GM10847 (cell line): ENCODE results near the gene XPOT.

ENCODE experiments used
- POLR2A ChIP-seq: IDR thresholded peaks from 2 replicates; pipeline ENCODE4 v1.6.1; 2011; ENCODE audit not compliant: insufficient read length; ENCODE audit errors: extremely low read depth

The XPOT gene

DNA sequence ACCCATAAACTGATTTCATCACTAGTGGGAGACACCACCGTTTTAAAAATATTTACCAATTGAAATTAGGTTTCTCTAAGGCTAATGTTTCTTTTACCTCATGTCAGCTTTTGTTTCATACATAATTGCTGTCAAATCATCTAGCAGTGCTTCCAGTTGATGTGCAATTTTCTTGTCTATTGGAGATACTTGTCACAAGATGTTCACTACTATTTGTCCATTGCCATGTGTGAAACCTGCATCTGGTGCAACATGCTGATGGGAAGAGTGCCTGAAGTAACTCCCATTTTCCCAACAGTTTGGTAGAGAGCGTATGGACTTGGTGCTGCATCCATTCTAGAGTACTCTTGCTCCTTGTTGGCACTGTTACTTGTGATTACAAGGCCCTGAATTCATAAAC is 9.7 kb downstream of the XPOT start:
- TF ChIP-seq POLR2A, result no peak

DNA sequence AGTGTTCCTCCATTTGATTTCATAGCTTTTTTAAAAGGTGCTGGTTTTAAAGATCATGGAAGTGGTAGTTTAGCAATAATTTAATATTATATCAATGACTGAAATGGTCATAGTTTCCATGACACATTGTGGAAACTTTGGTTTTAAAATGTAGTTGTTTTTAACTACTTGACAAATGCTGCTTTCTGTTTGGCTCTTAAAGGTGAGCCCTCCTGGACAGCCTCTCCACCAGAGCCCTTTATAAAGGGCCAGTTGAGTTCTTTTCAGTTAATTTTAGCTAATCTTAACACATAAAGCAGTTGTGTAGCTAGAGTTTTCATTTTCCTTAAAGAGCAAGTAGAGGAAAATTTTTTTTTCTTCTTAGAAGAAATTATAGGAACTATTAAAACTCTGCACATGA is 14.0 kb downstream of the XPOT start:
- no peak for TF ChIP-seq POLR2A

GRCh38 chr12:64419696-64420095 is 15.5 kb downstream of the XPOT start:
- no peak for TF ChIP-seq POLR2A

- no peak for TF ChIP-seq POLR2A
These were observed 23.8 kb downstream of the XPOT start for GRCh38 chr12:64427988-64428387.

GRCh38 chr12:64428956-64429355 is 24.8 kb downstream of the XPOT start:
- no peak for TF ChIP-seq POLR2A

- no peak for TF ChIP-seq POLR2A
These were observed 26.7 kb downstream of the XPOT start for GRCh38 chr12:64430886-64431285.

- TF ChIP-seq POLR2A, result no peak
These were observed 27.6 kb downstream of the XPOT start for GRCh38 chr12:64431791-64432190.

DNA sequence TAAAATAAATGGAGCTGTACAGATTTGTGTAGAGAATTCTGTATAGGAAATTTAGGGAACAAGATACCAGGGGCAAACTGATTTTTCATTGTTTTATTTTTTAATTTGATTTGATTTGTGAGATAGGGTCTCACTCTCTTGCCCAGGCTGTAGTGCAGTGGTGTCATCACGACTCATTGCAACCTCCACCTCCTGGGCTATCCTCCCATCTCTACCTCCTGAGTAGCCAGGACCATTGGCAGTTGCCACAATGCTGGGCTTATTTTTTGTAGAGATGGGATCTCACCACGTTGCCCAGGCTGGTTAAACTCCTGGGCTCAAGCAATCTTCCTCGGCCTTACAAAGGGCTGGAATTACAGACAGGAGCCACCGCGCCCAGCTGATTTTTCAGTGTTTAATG is 29.7 kb downstream of the XPOT start:
- TF ChIP-seq POLR2A, result no peak

DNA sequence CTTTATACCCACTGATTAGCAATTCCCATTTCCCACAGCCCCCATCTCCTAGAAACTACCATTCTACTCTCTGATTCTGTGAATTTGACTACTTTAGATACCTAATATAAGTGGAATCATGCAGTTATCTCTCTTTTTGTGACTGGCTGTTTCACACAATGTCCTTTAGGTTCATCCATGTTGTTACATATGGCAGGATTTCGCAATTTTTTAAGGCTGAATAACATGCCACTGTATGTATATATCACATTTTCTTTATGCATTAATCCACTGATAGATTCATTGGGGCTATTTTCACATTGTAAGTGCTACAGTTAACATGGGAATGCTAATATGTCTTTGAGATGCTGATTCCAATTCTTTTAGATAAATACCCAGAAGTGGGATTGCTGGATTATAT is 35.9 kb downstream of the XPOT start:
- no peak for TF ChIP-seq POLR2A

DNA sequence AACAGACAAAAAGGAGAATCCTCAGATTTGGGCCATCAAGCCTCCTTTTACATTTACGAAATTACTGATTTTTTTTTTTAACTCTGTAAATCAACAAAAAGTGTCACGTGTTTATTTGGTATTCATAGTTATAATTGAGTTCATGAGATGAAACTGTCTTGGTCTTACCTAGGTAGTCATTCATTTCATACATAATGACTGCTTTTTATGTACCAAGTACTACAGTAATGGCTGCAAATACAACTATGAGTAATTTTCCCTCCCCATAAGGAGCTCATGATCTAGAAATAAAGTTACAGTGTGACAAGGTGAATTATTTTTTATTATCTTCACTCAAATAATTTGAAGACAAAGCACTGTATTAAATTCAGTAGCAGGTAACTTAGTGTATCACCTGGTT is 41.3 kb downstream of the XPOT start:
- TF ChIP-seq POLR2A, result no peak

GRCh38 chr12:64446295-64446694 is 42.1 kb downstream of the XPOT start:
- no peak for TF ChIP-seq POLR2A

DNA sequence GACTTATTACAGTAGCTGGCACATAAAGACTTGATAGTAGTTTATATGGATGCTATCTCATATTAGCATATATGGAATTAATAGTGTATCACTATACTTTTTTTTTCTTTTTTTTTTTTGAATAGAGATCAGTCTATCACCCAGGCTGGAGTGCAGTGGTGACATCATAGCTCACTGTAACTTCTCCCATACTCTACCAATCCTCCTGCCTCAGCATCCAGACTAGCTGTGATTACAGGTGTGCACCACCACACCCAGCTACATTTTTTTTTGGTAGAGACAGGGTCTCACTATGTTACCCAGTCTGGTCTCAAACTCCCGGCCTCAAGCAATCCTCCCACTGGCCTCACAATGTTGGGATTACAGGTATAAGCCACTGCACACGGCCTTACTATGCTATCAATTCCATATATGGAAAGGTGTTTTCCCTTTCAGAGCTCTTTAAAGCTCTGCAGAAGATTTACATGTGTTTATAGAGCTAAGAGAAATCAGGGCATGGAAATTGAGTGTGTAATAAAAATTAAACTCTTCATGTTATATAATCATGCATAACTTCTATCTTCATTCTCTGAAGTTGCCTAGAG is 46.0 kb downstream of the XPOT start:
- TF ChIP-seq POLR2A, result no peak

DNA sequence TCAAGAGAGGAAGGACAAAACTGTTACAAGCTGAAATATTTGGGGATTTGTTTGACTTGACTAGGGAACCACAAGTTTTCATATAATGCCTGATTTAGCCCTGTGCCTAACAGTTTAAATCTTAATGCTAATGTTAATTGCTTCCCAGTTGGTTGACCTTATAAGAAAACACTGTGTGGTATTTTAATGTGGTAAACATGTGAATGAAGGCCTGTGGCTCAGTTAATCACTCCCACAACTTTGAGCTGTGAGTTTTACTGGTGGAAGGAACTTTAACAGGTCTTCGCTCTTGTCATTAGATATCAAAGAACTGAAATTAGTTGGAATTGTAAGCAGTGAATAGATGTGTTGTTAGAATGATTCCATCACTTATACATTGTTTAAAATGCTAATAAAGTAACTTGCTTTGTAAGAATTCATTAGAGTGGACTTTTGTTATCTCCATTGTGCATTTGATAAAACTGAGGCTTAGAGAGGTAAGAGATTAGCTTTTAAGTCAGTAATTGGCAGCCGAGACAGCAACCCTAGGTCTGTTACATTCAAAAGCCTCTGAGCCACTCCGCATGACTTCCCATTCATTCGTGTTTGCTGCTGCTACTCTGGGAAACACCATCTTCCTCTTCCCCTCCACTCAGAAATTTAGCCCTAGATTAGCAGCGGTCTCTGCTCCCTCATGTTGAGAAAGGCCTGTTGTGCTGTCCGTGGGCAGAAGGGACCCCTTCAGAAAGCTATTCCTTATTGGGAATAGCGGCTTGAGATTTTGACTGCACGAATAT is 46.7 kb downstream of the XPOT start:
- TF ChIP-seq POLR2A, result no peak

GRCh38 chr12:64451687-64452558 is 47.7 kb downstream of the XPOT start, which contains the start of gene TBK1:
Gene TBK1, plus strand, starts transcription at chr12:64452120. Its CDS starts 3,751 bp downstream, at chr12:64455871.
- TF ChIP-seq POLR2A, result peak; percentile 69

GRCh38 chr12:64452559-64453329 is 48.6 kb downstream of the XPOT start:
- no peak for TF ChIP-seq POLR2A

DNA sequence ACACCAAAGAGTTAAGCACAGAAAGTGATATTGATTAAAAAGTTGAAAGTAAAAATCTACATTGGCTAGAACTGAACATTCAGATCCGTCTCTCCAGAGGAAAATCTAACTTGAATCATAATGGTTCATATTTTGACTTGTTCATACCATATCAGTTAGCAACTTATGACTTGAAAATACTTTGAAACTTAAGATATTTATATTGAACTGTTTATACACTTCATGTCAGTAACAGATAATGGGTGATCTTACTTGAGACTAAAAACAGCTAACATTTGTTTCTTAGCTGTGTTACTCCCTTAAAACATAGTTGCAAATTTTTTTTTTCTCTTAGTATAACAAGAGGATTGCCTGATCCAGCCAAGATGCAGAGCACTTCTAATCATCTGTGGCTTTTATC is 51.3 kb downstream of the XPOT start:
- TF ChIP-seq POLR2A, result no peak

- TF ChIP-seq POLR2A, result no peak
These were observed 51.9 kb downstream of the XPOT start for GRCh38 chr12:64456119-64456518.
